ENCODE measurements around the gene ATP5F1A.

The ATP5F1A gene

DNA sequence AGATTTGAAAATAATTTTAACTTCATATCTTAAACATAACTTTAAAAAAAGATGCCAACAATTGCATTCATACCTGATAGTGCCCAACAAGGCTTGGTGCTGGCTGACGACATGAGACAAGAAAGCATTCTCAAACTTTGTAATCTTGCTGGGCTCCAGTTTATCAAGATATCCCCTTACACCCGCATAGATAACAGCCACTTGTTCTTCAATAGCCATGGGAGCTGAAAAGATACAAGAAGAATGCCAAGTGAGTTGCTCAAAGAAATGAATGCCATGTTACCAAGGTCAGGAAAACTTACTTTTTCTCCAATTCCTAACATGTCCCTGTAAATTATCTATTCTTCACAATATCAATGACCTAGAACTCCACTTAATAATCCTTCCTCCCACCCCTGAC, 13.7 kb downstream of the ATP5F1A start:
- no peak overlapping the region for H3K4me3 ChIP-seq (ENCODE audit: low read depth in 1 of 2, low read length in 1 of 2)
- TF ChIP-seq CTCF (IDR thresholded peaks at IDR 0.05), result no peak
- no peak overlapping the region for H3K27ac ChIP-seq
- H3K27me3 ChIP-seq, result no peaks in the 10 kb centered on the region
- H3K4me1 ChIP-seq (ENCODE audit: control insufficient read depth in 1 of 2, insufficient read depth in 1 of 2, low read depth in 1 of 2, low read length in 1 of 2), result no peaks in the 10 kb centered on the region
- H3K36me3 ChIP-seq, result peaks cover 76% of the 10 kb centered on the region
- no peaks in the 10 kb centered on the region for H3K9me3 ChIP-seq

- Histone ChIP-seq H3K4me1 (ENCODE audit: control insufficient read depth in 1 of 2, insufficient read depth in 1 of 2, low read depth in 1 of 2, low read length in 1 of 2) (no peaks in the 10 kb centered on the region), H3K27ac (no peak overlapping the region), H3K36me3 (peaks cover 49% of the 10 kb centered on the region), H3K4me3 (ENCODE audit: low read depth in 1 of 2, low read length in 1 of 2) (no peak overlapping the region), H3K9me3 (no peaks in the 10 kb centered on the region), H3K27me3 (no peaks in the 10 kb centered on the region)
- TF ChIP-seq CTCF (IDR thresholded peaks at IDR 0.05), result no peak
Measured at GRCh38 chr18:46080156-46080555, 17.9 kb downstream of the ATP5F1A start.

DNA sequence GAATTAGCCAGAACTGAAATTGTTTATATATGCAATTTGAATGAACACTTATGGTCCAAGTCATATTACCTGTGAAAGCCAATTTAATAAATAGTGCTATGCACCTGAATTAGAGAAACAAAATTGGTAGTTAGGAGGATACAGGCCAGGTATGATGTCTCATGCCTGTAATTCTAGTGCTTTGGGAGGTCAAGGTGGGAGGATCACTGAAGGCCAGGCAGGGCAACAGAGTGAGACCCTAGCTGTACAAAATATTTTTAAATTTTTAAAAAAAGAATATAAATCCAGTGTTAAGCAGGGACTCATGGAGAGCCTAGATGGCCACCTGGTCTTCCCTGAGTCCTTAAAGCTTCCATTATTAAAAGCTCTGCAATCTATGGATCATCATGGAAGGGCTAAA, 18.8 kb downstream of the ATP5F1A start:
- Histone ChIP-seq H3K9me3 (no peaks in the 10 kb centered on the region), H3K36me3 (peaks cover 41% of the 10 kb centered on the region), H3K4me3 (ENCODE audit: low read depth in 1 of 2, low read length in 1 of 2) (no peak overlapping the region), H3K27ac (no peak overlapping the region), H3K4me1 (ENCODE audit: control insufficient read depth in 1 of 2, insufficient read depth in 1 of 2, low read depth in 1 of 2, low read length in 1 of 2) (no peaks in the 10 kb centered on the region), H3K27me3 (no peaks in the 10 kb centered on the region)
- no peak for TF ChIP-seq CTCF (IDR thresholded peaks at IDR 0.05)

- TF ChIP-seq CTCF (IDR thresholded peaks at IDR 0.05), result peak; percentile 78
- Histone ChIP-seq H3K4me3 (ENCODE audit: low read depth in 1 of 2, low read length in 1 of 2) (peak overlapping the region; percentile 1 to 95), H3K27ac (peak overlapping the region; percentile 94), H3K36me3 (peaks cover 13% of the 10 kb centered on the region), H3K4me1 (ENCODE audit: control insufficient read depth in 1 of 2, insufficient read depth in 1 of 2, low read depth in 1 of 2, low read length in 1 of 2) (peaks cover 41 to 49% of the 10 kb centered on the region in 2 experiments), H3K27me3 (no peaks in the 10 kb centered on the region), H3K9me3 (no peaks in the 10 kb centered on the region)
Measured at GRCh38 chr18:46073474-46074331, 24.4 kb downstream of the ATP5F1A start.

GRCh38 chr18:46072959-46073358, 25.1 kb downstream of the ATP5F1A start:
- Histone ChIP-seq H3K4me1 (ENCODE audit: control insufficient read depth in 1 of 2, insufficient read depth in 1 of 2, low read depth in 1 of 2, low read length in 1 of 2) (peaks cover 45 to 57% of the 10 kb centered on the region in 2 experiments), H3K36me3 (peaks cover 8% of the 10 kb centered on the region), H3K27ac (peak overlapping the region; percentile 94), H3K9me3 (no peaks in the 10 kb centered on the region), H3K4me3 (ENCODE audit: low read depth in 1 of 2, low read length in 1 of 2) (peak overlapping the region; percentile 88 to 95), H3K27me3 (no peaks in the 10 kb centered on the region)
- no peak for TF ChIP-seq CTCF (IDR thresholded peaks at IDR 0.05)
